GM12878 (cell line): Measurements from ENCODE around the gene ATG5. TPM values are rescaled to one million over a fixed set of nuclear protein-coding genes. Genes with fewer than 3 reads are reported as not detected.

Source experiments
- ATAC-seq: fragments of 200-7000 bp; cut with Tn5 transposase; 3 replicates; pipeline ENCODE4 v1.9.1; 2020; ENCODE audit warnings: mild to moderate bottlenecking, moderate library complexity
- BruUV-seq: library from RNA; stranded (reverse); fragments of 400-500 nt; replicated peaks from 2 replicates; lab custom pipeline; 2021; lab: Mats Ljungman, UMichigan
- CTCF ChIA-PET: fragments of 300-600 bp; sonication (Branson Sonifier 250); formaldehyde crosslinking; extraction: SDS; loops from one replicate; lab custom pipeline; 2021; ENCODE audit warnings: inconsistent platforms; lab: Yijun Ruan, JAX
- POLR2A ChIA-PET: fragments of 350-600 bp; formaldehyde crosslinking; extraction: SDS; loops from one replicate; lab custom pipeline; 2021; ENCODE audit warnings: inconsistent platforms; lab: Charles Lee
- RAD21 ChIA-PET: fragments of 300-600 bp; sonication (Branson Sonifier 250); formaldehyde crosslinking; loops from one replicate; lab custom pipeline; 2023; ENCODE audit warnings: antibody characterized with exemption; ENCODE audit not compliant: unreplicated experiment; lab: Charles Lee
- SMC1A ChIA-PET: fragments of 300-600 bp; sonication (Branson Sonifier 250); formaldehyde crosslinking; loops from one replicate; lab custom pipeline; 2023; ENCODE audit not compliant: unreplicated experiment, uncharacterized antibody; lab: Charles Lee
- DNase-seq: peaks from one replicate; pipeline ENCODE4 v3.0.0-alpha.2; 2011; ENCODE audit warnings: low read depth, low spot score
- FAIRE-seq: peaks from 3 replicates; lab custom pipeline; 2011; peaks lifted over from hg19 to GRCh38; lab: Jason Lieb, UNC
- H2AFZ ChIP-seq: 2 replicates; pipeline ENCODE4 v1.6.0; 2011; ENCODE audit warnings: low read depth, low read length, control low read depth; ENCODE audit not compliant: control insufficient read depth
- H3K27ac ChIP-seq: 2 replicates; pipeline ENCODE4 v1.5.1; 2011; ENCODE audit warnings: control low read depth; ENCODE audit not compliant: control insufficient read depth, insufficient read depth
- H3K27me3 ChIP-seq, 2 experiments: replicated peaks in 1 of 2; 2 replicates each; pipeline versions ENCODE4 v1.6.0 to v1.6.1; 2011; ENCODE audit warnings: low read length in 1 of 2; ENCODE audit not compliant: control insufficient read depth in 2 of 2, insufficient read depth in 2 of 2
- H3K36me3 ChIP-seq, 2 experiments: 2 replicates each; pipeline ENCODE4 v1.5.1; 2011; ENCODE audit warnings: low read length in 1 of 2; ENCODE audit not compliant: control insufficient read depth in 2 of 2, insufficient read depth in 2 of 2
- H3K4me1 ChIP-seq: 2 replicates; pipeline ENCODE4 v1.6.1; 2011; ENCODE audit warnings: mild to moderate bottlenecking, low read length, moderate library complexity, mixed read lengths; ENCODE audit not compliant: control insufficient read depth, insufficient read depth
- H3K4me2 ChIP-seq: 2 replicates; pipeline ENCODE4 v1.6.0; 2011; ENCODE audit warnings: control low read depth; ENCODE audit not compliant: control insufficient read depth, insufficient read depth
- H3K4me3 ChIP-seq: fragments of 200-600 bp; sonication (generic); 2 replicates; pipeline ENCODE4 v1.5.1; 2016
- H3K79me2 ChIP-seq: 2 replicates; pipeline ENCODE4 v1.6.0; 2011; ENCODE audit warnings: low read length; ENCODE audit not compliant: control insufficient read depth, insufficient read depth
- H3K9ac ChIP-seq: 2 replicates; pipeline ENCODE4 v1.8.0; 2011; ENCODE audit warnings: low read length, control low read depth, mixed read lengths; ENCODE audit not compliant: control insufficient read depth, insufficient read depth
- H3K9me3 ChIP-seq: replicated peaks from 3 replicates; pipeline ENCODE4 v1.5.1; 2011; ENCODE audit warnings: mild to moderate bottlenecking, low read length; ENCODE audit not compliant: control insufficient read depth, insufficient read depth
- H4K20me1 ChIP-seq: 2 replicates; pipeline ENCODE4 v1.6.0; 2011; ENCODE audit not compliant: control insufficient read depth, insufficient read depth
- EED ChIP-seq: sonication (generic); IDR thresholded peaks from 2 replicates; pipeline ENCODE4 v1.6.1; 2016; ENCODE audit warnings: antibody characterized with exemption, low read depth
- EGR1 ChIP-seq, 2 experiments: IDR thresholded peaks; 1 replicate in 1 of 2; 2 replicates in 1 of 2; pipeline ENCODE4 v1.6.1; 2011 to 2012; ENCODE audit warnings: low read depth in 2 of 2, low read length in 2 of 2, borderline replicate concordance in 1 of 2, mild to moderate bottlenecking in 1 of 2, moderate library complexity in 1 of 2
- MTA3 ChIP-seq: IDR thresholded peaks from 2 replicates; pipeline ENCODE4 v1.6.1; 2012; ENCODE audit warnings: low read length, inconsistent platforms, borderline replicate concordance
- NFYA ChIP-seq: IDR thresholded peaks from 2 replicates; pipeline ENCODE4 v1.6.1; 2011; ENCODE audit warnings: low read depth, mild to moderate bottlenecking, low read length, improper control_type of control experiment, borderline replicate concordance
- NR2C1 ChIP-seq: fragments of 450-650 bp; IDR thresholded peaks from 2 replicates; pipeline ENCODE4 v1.6.1; 2017; ENCODE audit warnings: antibody characterized with exemption, mild to moderate bottlenecking, moderate library complexity
- RCOR1 ChIP-seq: conservative IDR thresholded peaks from 2 replicates; pipeline ENCODE4 v1.6.1; 2012; ENCODE audit warnings: low read depth, low read length, improper control_type of control experiment
- TAF1 ChIP-seq: IDR thresholded peaks from 2 replicates; pipeline ENCODE4 v1.6.1; 2011; ENCODE audit warnings: mild to moderate bottlenecking, low read depth, low read length, borderline replicate concordance
- TCF7 ChIP-seq: IDR thresholded peaks from 2 replicates; pipeline ENCODE4 v1.6.1; 2014; ENCODE audit warnings: antibody characterized with exemption, borderline replicate concordance
- YBX1 ChIP-seq: fragments of 450-650 bp; IDR thresholded peaks from 2 replicates; pipeline ENCODE4 v1.6.1; 2016; ENCODE audit warnings: antibody characterized with exemption
- WGBS: methylation state at CpG from one replicate; pipeline ENCODE4 v1.1.6; 2016; ENCODE audit warnings: low lambda C conversion rate; ENCODE audit not compliant: insufficient replicate concordance, insufficient coverage; ENCODE audit errors: missing lambda C conversion rate; 5-methylcytosine and 5-hydroxymethylcytosine counted together
- in situ Hi-C: fragments of 300-500 bp; cut with MboI; formaldehyde crosslinking; loops from 9 replicates; pipeline ENCODE4 v1.14.3; 2018; ENCODE audit warnings: mixed read lengths
- intact Hi-C: fragments of 100-400 bp; cut with micrococcal nuclease; formaldehyde crosslinking; loops from one replicate; pipeline ENCODE4 v1.14.2; 2022; ENCODE audit not compliant: unreplicated experiment
- polyA plus RNA-seq, 11 experiments: library from polyadenylated mRNA; depleted of rRNA in 4 of 11; unstranded in 6 of 11; stranded (reverse) in 5 of 11; fragments of >200 nt; fragmentation: Nextera tagmentation in 4 of 11; fragmentation: Illumina TruSeq in 1 of 11; extraction: Ambion mirVana in 4 of 11; extraction: Trizol in 1 of 11; gene quantifications; 1 replicate in 1 of 11; 2 replicates in 10 of 11; pipeline versions ENCODE4 v1.2.1 to v1.2.3, GENCODE V29; 2011 to 2016; ENCODE audit warnings: inconsistent platforms in 2 of 11, missing spikeins in 2 of 11, low read depth in 1 of 11
- total RNA-seq, 4 experiments: library from RNA; depleted of rRNA in 3 of 4; stranded (reverse); fragments of >200 nt in 3 of 4; fragmentation: Illumina TruSeq in 1 of 4; extraction: Trizol in 1 of 4; gene quantifications; 2 replicates each; pipeline versions ENCODE4 v1.2.1 to v1.2.3, GENCODE V29; 2013 to 2021

Gene ATG5
- total and polyA plus RNA-seq, 10 of the 15 experiments (the other 5 are each of a cell fraction or from before 2014, with no cell fraction given) = 12.9 to 51.8 (median 23.9) TPM

GRCh38 chr6:106160189-106160588 lies 165.4 kb downstream of the ATG5 start:
- no peaks in the 10 kb centered on the region for H4K20me1 ChIP-seq
- DNase-seq = no peak
- ChIA-PET SMC1A (interaction anchor here (1.0 to 12.7 kb wide), 5 partner anchors 8 to 63 kb away, joined by 3 to 217 read pairs (median 9); no protein-coding TSS in a partner anchor), POLR2A (no interaction called here), RAD21 (interaction anchor here (0.8 to 2.4 kb wide), 2 partner anchors 9 to 18 kb away, joined by 4 to 6 read pairs; no protein-coding TSS in a partner anchor), CTCF (interaction anchor here (0.8 to 5.6 kb wide), 2 partner anchors 13 to 18 kb away, joined by 6 to 27 read pairs; no protein-coding TSS in a partner anchor)
- no peak overlapping the region for H2AFZ ChIP-seq
- TF ChIP-seq EGR1 (IDR thresholded peaks at IDR 0.05; ENCODE audit: borderline replicate concordance in 1 of 2, low read depth in 2 of 2, low read length in 2 of 2) (no peak), EED (no peak), NR2C1 (no peak), RCOR1 (no peak), YBX1 (no peak), MTA3 (no peak), NFYA (no peak), TCF7 (no peak), TAF1 (no peak)
- H3K27me3 ChIP-seq = no peaks in the 10 kb centered on the region
- ATAC-seq = no peak
- no peaks in the 10 kb centered on the region; the same call in 2 of the 3 replicates for H3K9me3 ChIP-seq
- H3K4me2 ChIP-seq = no peak overlapping the region
- in situ Hi-C loops = loop anchor here (10.0 kb wide), 1 partner anchor 55 kb away; no protein-coding TSS in a partner anchor
- no peak overlapping the region for H3K27ac ChIP-seq
- intact Hi-C loops = loop anchor here (5.0 kb wide), 1 partner anchor 668 kb away; no protein-coding TSS in a partner anchor
- 94% methylated on average over 3 of the region's 3 CpGs for WGBS
- no peak overlapping the region for H3K4me3 ChIP-seq
- no peak overlapping the region for H3K9ac ChIP-seq
- H3K4me1 ChIP-seq = peaks cover 34% of the 10 kb centered on the region
- no peaks in the 10 kb centered on the region for H3K79me2 ChIP-seq
- no peaks in the 10 kb centered on the region for H3K36me3 ChIP-seq
- no TSS peak for BruUV-seq
- FAIRE-seq = no peak
